Upper lobe of right lung (tissue), 1 donor: ENCODE measurements around the gene MBTPS1. TPM values are rescaled to one million over a fixed set of nuclear protein-coding genes. Genes with fewer than 3 reads are reported as not detected.

Source experiments
- ATAC-seq: fragments of 200-7000 bp; cut with Tn5 transposase; one replicate; pipeline ENCODE4 v1.9.1; 2020; ENCODE audit warnings: mild to moderate bottlenecking, moderate library complexity
- DNase-seq: peaks from one replicate; pipeline ENCODE4 v3.0.0-alpha.2; 2020
- H3K27ac ChIP-seq: fragments of 200-600 bp; one replicate; pipeline ENCODE4 v1.8.0; 2022
- H3K27me3 ChIP-seq: fragments of 200-600 bp; one replicate; pipeline ENCODE4 v1.8.0; 2022; ENCODE audit warnings: mild to moderate bottlenecking
- H3K36me3 ChIP-seq: fragments of 200-600 bp; one replicate; pipeline ENCODE4 v1.8.0; 2022
- H3K4me1 ChIP-seq: fragments of 200-600 bp; one replicate; pipeline ENCODE4 v1.8.0; 2022
- H3K4me3 ChIP-seq: fragments of 200-600 bp; one replicate; pipeline ENCODE4 v1.8.0; 2022; ENCODE audit warnings: mild to moderate bottlenecking
- H3K9me3 ChIP-seq: fragments of 200-600 bp; one replicate; pipeline ENCODE4 v1.8.0; 2022
- CTCF ChIP-seq: fragments of 200-600 bp; IDR thresholded peaks from one replicate; pipeline ENCODE4 v1.8.0; 2022; ENCODE audit warnings: antibody characterized with exemption
- intact Hi-C: fragments of 100-400 bp; cut with DNase I; formaldehyde crosslinking; loops from one replicate; pipeline ENCODE4 v1.11.0; 2022
- total RNA-seq: library from RNA; stranded (reverse); fragmentation: NEBNext Ultra II Directional; extraction: Animal tissue kit (Norgen Biotek cat#: 25700); gene quantifications from one replicate; pipeline ENCODE4 v1.2.1, GENCODE V29; 2021
- donor health status: DM: no; HTN: yes; CAD: no; lungs with severe emphysema.

MBTPS1 gene
- total RNA-seq, 1 donor from 2014 or later: 97.5 TPM

DNA sequence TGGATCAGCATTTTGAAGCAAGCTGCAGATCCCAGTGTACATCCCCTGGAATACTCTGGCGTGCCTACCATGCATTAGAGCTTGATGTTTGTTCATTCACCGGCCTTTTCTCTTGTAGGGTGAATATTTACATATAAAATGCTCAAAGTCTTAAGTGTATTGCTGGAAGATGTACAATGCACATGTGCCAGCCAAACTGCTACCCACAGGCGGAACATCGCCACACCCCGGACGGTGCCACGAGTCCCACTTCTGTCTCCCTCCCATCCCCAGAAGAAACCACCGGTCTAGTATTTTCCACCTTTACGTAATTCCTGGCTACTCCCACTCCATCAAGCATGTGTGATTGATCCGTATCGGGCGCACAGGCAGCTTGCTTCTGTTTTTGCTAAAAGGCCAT lies 78.3 kb downstream of the MBTPS1 start:
- intact Hi-C loops: no loop called here
- Histone ChIP-seq H3K27ac (no peak overlapping the region), H3K36me3 (no peaks in the 10 kb centered on the region), H3K4me3 (no peak overlapping the region), H3K4me1 (no peaks in the 10 kb centered on the region), H3K27me3 (peaks cover 5% of the 10 kb centered on the region), H3K9me3 (no peaks in the 10 kb centered on the region)
- ATAC-seq (no peak), DNase-seq (no peak)
- no peak for TF ChIP-seq CTCF

DNA sequence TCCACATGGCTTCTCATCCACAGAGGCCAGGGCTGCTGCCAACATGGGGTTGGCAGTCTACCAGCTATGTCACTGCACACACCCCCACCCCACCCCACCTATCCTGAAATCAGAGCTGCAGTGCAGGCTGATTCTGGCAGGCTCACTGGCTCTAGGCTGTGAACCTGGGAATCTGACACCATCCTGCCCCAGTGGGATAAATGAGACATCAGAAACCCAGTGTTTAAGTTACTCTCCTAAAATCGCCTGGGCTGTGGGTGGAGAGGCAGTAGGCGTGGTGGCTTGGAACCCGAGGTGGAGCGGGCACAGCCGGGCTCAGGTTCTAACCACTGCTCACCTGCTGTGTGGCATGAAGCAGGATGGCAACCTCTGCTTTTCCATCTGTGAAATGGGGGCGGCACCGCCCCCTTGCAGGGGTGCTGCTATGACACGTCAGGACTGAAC lies 79.7 kb downstream of the MBTPS1 start:
- Histone ChIP-seq H3K36me3 (no peaks in the 10 kb centered on the region), H3K4me1 (no peaks in the 10 kb centered on the region), H3K9me3 (no peaks in the 10 kb centered on the region), H3K27me3 (no peaks in the 10 kb centered on the region), H3K4me3 (no peak overlapping the region), H3K27ac (no peak overlapping the region)
- no peak for DNase-seq
- TF ChIP-seq CTCF: no peak
- intact Hi-C loops: no loop called here
- no peak for ATAC-seq

- H3K9me3 ChIP-seq: no peaks in the 10 kb centered on the region
- DNase-seq: no peak
- H3K4me1 ChIP-seq: no peaks in the 10 kb centered on the region
- no peak for TF ChIP-seq CTCF
- H3K36me3 ChIP-seq: no peaks in the 10 kb centered on the region
- H3K4me3 ChIP-seq: no peak overlapping the region
- no peaks in the 10 kb centered on the region for H3K27me3 ChIP-seq
- no peak for ATAC-seq
- no peak overlapping the region for H3K27ac ChIP-seq
- intact Hi-C loops: no loop called here
Observed at GRCh38 chr16:84036131-84036530, 80.6 kb downstream of the MBTPS1 start.

GRCh38 chr16:84034516-84034915 lies 82.2 kb downstream of the MBTPS1 start:
- TF ChIP-seq CTCF: no peak
- ATAC-seq: no peak
- intact Hi-C loops: no loop called here

GRCh38 chr16:84033251-84034195 lies 83.2 kb downstream of the MBTPS1 start:
- H3K36me3 ChIP-seq: no peaks in the 10 kb centered on the region
- ATAC-seq (no peak), DNase-seq (no peak)
- no peaks in the 10 kb centered on the region for H3K4me1 ChIP-seq
- no peaks in the 10 kb centered on the region for H3K27me3 ChIP-seq
- no peaks in the 10 kb centered on the region for H3K9me3 ChIP-seq
- H3K4me3 ChIP-seq: no peak overlapping the region
- H3K27ac ChIP-seq: no peak overlapping the region
- TF ChIP-seq CTCF: no peak
- intact Hi-C loops: no loop called here

More at GRCh38 chr16:84034516-84034915, 82.2 kb downstream of the MBTPS1 start:
- Histone ChIP-seq H3K4me1 (no peaks in the 10 kb centered on the region), H3K27me3 (no peaks in the 10 kb centered on the region), H3K4me3 (no peak overlapping the region), H3K36me3 (no peaks in the 10 kb centered on the region), H3K9me3 (no peaks in the 10 kb centered on the region), H3K27ac (no peak overlapping the region)
- no peak for DNase-seq
